ENCODE data around the gene SLIT3.
A peak's percentile ranks its signal among the peaks of the same experiment; 100 is the strongest.
"Not testable (repeated sequence)": the region's sequence is repeated elsewhere in the genome, so short reads cannot be mapped to it uniquely, and the experiment has no call there.

SLIT3 gene

GRCh38 chr5:169142264-169142970 lies 158.5 kb downstream of the SLIT3 start:
- peak; percentile 67 for ATAC-seq
- TF ChIP-seq RARB (CRISPR knock-in tag; IDR thresholded peaks at IDR 0.05) (no peak), CREB5 (CRISPR knock-in tag; IDR thresholded peaks at IDR 0.05; ENCODE audit: low read depth) (no peak), OSR1 (CRISPR knock-in tag; IDR thresholded peaks at IDR 0.05) (no peak), ESRRG (CRISPR knock-in tag; IDR thresholded peaks at IDR 0.05) (no peak), TSHZ2 (CRISPR knock-in tag; IDR thresholded peaks at IDR 0.05) (peak; percentile 97), SNAI2 (CRISPR knock-in tag; IDR thresholded peaks at IDR 0.05) (no peak), CSDC2 (CRISPR knock-in tag; IDR thresholded peaks at IDR 0.05) (peak; percentile 45; the same call in 1 of the 2 replicates), ZNF8 (CRISPR knock-in tag; IDR thresholded peaks at IDR 0.05) (no peak), ZFP3 (CRISPR knock-in tag; IDR thresholded peaks at IDR 0.05) (no peak; the same call in none of the 2 replicates), ZC3H10 (CRISPR knock-in tag; IDR thresholded peaks at IDR 0.05) (no peak), TOX (CRISPR knock-in tag; IDR thresholded peaks at IDR 0.05; ENCODE audit: borderline replicate concordance) (no peak), GLIS3 (CRISPR knock-in tag; IDR thresholded peaks at IDR 0.05) (no peak), TCF4 (CRISPR knock-in tag; IDR thresholded peaks at IDR 0.05; ENCODE audit: borderline replicate concordance) (peak; percentile 52; the same call in 1 of the 2 replicates), ZNF70 (CRISPR knock-in tag; IDR thresholded peaks at IDR 0.05) (no peak), PPARA (CRISPR knock-in tag; IDR thresholded peaks at IDR 0.05; ENCODE audit: borderline replicate concordance) (no peak), ZNF565 (CRISPR knock-in tag; conservative IDR thresholded peaks at IDR 0.05; ENCODE audit: low read depth) (no peak), PATZ1 (CRISPR knock-in tag; IDR thresholded peaks at IDR 0.05; ENCODE audit: borderline replicate concordance) (no peak), CSRNP3 (CRISPR knock-in tag; IDR thresholded peaks at IDR 0.05) (no peak), POU6F1 (CRISPR knock-in tag; IDR thresholded peaks at IDR 0.05; ENCODE audit: borderline replicate concordance, low read depth) (no peak), ISL1 (CRISPR knock-in tag; IDR thresholded peaks at IDR 0.05) (peak; percentile 89), ARNTL (CRISPR knock-in tag; IDR thresholded peaks at IDR 0.05; ENCODE audit: borderline replicate concordance, low read depth) (no peak), BACH2 (CRISPR knock-in tag; IDR thresholded peaks at IDR 0.05; ENCODE audit: borderline replicate concordance) (no peak), ZFP30 (CRISPR knock-in tag; IDR thresholded peaks at IDR 0.05) (no peak)

- not testable (repeated sequence) for ATAC-seq
Observed at GRCh38 chr5:169140215-169140614, 160.7 kb downstream of the SLIT3 start.

Data from SK-N-SH treated with all-trans-retinoic acid at 6 μM for 48 hours (cell line).